Stimulated activated CD4-positive, alpha-beta T cell treated with anti-CD3 and anti-CD28 coated beads, TNF-alpha, amount 100 ng/mL, for 1 hour (primary cell): Measurements from ENCODE around the gene DEFB128.

Experiments
- DNase-seq, 3 donors: peaks; one replicate each; pipeline ENCODE4 v3.0.0-alpha.2; 2020; ENCODE audit warnings: low read depth in 3 of 3, low spot score in 1 of 3

Gene DEFB128

DNA sequence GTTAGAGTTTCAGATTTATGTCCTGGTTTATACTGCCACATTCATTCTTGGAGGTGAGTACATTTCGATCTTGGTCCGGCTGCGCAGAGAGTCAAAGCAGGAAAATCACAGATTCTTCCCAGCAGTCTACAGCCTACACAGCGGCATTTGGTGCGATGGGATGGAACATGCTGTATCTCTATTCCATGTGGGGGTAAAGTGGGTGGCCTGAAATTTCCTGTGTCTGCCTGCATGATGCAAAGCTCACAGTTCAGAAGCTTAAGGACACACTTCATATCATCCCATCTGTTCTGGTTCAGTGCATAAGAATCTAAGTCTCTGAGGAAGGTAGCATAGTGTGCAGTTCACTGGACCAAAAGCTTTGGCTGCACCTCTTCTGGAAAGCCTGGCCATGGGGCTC lies 32.4 kb downstream of the DEFB128 start, which contains the start of gene DEFB127:
Gene DEFB127 (plus strand): TSS at position 301 of the 400 bp plus-strand sequence. CDS start 91 bp downstream, at position 392.
- no peak for DNase-seq

DNA sequence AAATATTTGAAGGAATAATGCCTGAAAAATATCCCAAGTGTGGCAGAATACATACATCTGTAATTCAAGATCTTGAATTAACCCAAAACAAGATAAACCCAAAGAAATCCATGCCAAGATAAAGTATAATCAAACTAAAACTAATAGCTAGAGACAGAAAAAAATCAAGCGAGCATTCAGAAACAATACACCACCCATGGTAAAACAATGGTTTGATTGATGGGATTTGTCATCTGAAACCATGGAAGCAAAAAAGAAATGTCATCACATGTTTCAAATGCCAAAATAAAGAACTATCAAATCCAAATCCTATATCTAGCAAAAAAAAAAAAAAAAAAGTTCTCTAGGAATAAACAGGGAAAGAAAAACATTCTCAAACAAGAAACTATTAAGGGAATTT lies 37.4 kb downstream of the DEFB128 start:
- DNase-seq: no peak

DNA sequence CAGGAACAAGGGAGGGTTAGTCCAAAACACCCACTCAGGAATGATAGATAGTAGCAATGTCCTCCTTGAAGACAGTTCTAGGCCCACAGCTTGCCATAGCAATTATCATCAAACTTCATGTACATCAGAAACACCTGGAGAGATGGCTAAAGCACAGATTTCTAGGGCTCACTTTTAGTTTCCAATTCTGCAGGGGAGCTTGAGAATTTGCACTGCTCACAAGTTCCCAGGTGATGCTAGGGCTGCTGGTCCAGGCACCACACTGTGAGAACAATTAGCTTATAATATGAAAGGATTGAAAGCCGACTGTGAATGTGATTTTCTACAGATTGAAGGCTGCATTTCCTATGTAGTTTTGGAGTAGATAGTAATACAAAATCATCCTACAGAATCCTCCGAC lies 43.6 kb downstream of the DEFB128 start:
- DNase-seq: no peak

GRCh38 chr20:142290-142689 lies 47.2 kb downstream of the DEFB128 start, which contains the start of gene DEFB126:
TSS of gene DEFB126 (plus strand) at chr20:142590. CDS start at chr20:142629, 39 bp downstream.
- no peak for DNase-seq
